ENCODE results near the gene DEAF1.
"Not testable (repeated sequence)": the region's sequence is repeated elsewhere in the genome, so short reads cannot be mapped to it uniquely, and the experiment has no call there.

The DEAF1 gene, protein sequence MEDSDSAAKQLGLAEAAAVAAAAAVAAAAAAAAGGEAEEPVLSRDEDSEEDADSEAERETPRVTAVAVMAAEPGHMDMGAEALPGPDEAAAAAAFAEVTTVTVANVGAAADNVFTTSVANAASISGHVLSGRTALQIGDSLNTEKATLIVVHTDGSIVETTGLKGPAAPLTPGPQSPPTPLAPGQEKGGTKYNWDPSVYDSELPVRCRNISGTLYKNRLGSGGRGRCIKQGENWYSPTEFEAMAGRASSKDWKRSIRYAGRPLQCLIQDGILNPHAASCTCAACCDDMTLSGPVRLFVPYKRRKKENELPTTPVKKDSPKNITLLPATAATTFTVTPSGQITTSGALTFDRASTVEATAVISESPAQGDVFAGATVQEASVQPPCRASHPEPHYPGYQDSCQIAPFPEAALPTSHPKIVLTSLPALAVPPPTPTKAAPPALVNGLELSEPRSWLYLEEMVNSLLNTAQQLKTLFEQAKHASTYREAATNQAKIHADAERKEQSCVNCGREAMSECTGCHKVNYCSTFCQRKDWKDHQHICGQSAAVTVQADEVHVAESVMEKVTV

DNA sequence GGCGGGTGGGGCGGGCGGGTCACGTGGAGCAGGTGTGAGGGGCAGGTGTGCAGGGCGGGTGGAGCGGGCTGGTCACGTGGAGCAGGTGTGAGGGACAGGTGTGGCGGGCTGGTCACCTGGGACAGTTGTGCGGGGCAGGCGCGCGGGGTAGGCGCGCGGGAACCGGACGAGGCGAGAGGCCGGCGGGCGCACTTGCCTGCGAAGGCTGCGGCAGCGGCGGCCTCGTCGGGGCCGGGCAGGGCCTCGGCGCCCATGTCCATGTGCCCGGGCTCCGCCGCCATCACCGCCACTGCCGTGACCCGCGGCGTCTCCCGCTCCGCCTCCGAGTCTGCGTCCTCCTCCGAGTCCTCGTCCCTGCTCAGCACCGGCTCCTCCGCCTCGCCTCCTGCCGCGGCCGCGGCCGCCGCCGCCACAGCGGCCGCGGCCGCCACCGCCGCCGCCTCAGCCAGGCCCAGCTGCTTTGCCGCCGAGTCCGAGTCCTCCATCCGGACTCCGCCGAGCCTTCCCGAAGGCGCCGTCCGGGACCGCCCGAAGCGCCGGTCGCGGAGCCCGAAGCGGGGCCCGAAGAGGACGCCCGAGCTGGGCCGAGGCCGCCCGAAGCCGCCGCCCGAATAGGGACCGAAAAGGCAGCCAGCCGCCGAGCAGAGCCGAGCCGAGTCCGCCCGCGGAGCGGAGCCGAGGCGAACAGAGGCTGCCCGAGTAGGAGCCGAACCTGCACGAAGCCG is at the start of gene DEAF1:
TSS of gene DEAF1 (minus strand) at position 660 of the 725 bp plus-strand sequence. CDS start at position 485, 175 bp downstream.
- DNase-seq: peak; percentile 100

DNA sequence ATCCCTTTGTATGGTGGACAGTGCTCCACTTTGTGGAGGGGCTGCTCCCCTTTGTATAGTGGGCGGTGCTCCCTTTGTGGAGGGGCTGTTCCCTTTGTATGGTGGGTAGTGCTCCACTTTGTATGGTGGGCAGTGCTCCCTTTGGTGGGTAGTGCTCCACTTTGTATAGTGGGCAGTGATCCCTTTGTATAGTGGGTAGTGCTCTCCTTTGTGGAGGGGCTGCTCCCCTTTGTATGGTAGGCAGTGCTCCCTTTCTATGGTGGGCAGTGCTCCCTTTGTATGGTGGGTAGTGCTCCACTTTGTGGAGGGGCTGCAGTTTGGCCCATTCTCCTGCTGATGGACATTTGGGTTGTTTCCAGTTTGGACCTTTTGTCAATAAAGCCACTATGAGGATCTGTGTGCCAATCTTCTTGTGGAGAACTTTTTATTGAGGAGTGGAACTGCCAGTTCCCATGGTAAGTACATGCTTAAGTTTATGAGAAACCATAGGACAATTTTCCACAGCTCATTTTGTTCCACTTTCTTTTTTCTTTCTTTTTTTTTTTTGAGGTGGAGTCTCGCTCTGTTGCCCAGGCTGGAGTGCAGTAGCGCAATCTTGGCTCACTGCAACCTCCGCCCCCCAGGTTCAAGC is 47.7 kb upstream of the DEAF1 start:
- DNase-seq: no peak

DNA sequence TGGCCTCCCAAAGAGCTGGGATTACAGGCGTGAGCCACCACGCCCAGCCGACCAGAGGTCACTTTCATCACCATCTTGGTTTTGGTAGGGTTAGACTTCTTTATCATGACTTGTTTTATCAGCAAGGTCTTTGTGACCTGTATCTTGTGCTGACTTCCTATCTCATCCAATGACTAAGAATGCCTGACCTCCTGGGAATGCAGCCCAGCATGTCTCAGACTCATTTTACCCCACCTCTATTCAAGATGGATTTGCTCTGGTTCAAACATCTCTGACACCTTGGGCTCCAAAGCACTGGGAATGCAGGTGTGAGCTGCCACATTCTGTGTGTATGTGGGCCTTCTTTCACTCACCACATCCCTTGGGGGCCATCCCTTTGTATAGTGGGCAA is 47.1 kb upstream of the DEAF1 start:
- DNase-seq: no peak

GRCh38 chr11:737899-738298 is 42.9 kb upstream of the DEAF1 start:
- not testable (repeated sequence) for DNase-seq

DNA sequence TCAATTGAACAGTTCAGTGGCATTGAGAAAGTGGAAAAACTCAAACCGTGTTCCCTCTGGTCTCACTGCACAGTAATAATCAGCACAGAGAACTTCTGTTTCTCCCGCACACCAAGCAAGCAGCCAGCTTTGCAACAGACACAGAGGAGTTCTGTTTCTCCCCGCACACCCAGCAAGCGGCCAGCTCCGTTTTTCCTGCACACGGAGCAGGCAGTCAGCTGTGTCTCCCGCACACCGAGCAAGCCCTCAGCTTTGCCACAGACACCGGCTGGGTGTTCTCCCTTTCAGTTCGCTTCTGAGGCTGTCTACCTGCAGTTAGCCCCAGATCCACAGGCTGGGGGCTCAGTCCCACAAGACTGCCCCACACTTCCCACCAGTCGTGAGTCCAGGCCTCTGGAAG is 42.3 kb upstream of the DEAF1 start:
- no peak for DNase-seq

DNA sequence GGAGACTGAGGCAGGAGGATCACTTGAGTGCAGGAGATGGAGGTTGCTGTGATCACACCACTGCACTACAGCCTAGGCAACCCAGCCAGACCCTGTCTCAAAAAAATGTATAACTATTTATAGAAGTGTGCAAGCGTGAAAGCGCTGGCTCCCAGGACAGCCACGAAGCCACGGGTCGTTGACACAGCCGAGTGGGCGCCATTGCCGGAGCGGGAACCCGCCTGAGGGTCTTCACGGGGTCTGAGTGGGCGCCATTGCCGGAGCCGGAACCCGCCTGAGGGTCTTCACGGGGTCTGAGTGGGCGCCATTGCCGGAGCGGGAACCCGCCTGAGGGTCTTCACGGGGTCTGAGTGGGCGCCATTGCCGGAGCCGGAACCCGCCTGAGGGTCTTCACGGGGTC is 39.5 kb upstream of the DEAF1 start:
- DNase-seq: not testable (repeated sequence)

- DNase-seq: no peak
Observed at GRCh38 chr11:733072-733471, 38.0 kb upstream of the DEAF1 start.

- no peak for DNase-seq
Observed at GRCh38 chr11:729492-730074, 34.6 kb upstream of the DEAF1 start.

DNA sequence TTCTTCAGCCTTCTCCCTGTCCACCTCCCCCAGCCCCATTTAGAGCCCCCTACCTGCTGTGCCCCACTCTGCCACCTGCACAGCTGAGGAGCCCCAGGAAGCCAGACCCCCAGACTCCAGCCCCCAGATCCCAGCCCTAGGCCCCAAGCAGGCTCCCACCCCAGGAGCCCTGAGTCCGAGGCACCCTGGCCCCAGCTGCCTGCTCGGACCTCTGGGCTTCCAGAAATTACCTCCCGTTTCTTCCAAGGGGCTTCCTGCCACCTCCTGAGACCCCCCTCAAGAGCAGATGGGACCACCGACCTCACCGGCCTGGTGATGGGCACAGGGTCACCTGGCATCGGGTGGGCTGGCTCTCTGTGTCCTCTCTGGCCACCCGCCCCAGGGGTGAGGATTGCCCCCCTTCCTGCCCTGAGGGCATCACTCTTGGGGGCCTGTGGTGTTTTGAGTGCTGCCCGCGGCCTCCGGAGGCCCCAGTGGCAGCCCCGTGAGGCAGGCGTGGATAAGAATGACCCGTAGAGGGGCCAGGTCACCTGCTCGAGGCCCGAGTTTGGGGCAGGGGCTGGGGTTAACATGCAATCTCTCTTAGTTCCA is 34.0 kb upstream of the DEAF1 start:
- DNase-seq: no peak

DNA sequence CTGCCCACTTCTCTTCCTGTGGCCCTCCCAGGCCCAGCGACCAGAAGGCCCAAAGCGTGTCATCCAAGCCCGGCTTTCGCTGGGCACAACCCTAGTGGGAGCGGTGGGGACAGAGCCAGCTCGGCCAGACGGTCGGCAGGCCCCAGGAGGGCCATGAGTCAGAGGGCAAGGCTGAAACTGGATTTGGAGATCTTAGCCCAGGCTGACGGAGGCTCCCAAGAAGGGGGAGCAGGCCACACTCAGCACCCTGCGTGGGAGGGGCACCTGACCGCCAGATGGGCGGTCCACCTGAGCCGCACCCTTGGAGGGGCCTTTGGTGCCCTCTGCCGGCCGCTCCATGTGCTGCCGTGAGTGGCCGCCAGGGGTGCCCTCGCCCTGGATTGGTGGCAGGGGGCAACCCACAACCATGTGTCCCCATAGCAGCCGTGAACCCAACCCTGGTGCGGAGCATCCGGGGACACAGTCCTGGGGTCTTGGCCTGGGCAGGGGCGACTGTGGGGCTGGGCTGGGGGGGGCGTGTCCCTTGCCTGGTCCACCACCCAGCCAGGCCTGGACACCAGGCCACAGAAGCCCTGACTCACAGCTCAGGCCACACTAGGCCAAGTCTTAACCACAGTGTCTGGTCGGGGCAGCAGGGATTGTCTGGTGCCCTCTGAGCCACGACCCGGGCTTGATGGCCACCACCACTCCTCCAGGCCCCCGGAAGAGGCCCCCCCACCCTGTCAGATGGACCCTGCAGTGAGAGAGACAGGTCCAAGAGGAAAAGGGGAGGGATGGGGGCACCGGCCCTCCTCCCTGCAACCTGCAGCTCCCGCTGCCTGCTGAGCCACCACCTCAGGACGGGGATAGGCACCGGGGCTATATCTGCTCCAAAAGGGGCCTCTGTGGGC is 33.1 kb upstream of the DEAF1 start:
- DNase-seq: peak; percentile 88

- no peak for DNase-seq
Observed at GRCh38 chr11:727281-727701, 32.3 kb upstream of the DEAF1 start.

DNA sequence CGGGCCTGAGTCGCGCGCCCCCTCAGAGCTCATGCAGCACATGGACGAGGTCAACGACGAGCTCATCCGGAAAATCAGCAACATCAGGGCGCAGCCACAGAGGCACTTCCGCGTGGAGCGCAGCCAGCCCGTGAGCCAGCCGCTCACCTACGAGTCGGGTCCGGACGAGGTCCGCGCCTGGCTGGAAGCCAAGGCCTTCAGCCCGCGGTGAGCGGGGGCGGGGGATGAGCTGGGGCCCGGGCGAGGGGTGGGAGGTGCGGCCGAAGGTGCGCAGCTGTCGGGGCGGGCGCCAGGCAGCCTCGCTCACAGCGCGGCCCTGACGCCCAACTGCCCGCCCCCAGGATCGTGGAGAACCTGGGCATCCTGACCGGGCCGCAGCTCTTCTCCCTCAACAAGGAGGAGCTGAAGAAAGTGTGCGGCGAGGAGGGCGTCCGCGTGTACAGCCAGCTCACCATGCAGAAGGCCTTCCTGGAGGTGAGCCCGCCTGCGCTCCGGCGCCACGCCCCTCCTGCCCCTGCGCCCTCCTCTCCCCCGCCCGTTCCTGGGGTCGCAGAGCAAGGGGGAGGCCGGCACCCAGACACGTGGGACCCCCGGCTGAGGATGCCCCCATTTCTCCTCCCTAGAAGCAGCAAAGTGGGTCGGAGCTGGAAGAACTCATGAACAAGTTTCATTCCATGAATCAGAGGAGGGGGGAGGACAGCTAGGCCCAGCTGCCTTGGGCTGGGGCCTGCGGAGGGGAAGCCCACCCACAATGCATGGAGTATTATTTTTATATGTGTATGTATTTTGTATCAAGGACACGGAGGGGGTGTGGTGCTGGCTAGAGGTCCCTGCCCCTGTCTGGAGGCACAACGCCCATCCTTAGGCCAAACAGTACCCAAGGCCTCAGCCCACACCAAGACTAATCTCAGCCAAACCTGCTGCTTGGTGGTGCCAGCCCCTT is 31.5 kb upstream of the DEAF1 start:
- peak; percentile 65 for DNase-seq

DNA sequence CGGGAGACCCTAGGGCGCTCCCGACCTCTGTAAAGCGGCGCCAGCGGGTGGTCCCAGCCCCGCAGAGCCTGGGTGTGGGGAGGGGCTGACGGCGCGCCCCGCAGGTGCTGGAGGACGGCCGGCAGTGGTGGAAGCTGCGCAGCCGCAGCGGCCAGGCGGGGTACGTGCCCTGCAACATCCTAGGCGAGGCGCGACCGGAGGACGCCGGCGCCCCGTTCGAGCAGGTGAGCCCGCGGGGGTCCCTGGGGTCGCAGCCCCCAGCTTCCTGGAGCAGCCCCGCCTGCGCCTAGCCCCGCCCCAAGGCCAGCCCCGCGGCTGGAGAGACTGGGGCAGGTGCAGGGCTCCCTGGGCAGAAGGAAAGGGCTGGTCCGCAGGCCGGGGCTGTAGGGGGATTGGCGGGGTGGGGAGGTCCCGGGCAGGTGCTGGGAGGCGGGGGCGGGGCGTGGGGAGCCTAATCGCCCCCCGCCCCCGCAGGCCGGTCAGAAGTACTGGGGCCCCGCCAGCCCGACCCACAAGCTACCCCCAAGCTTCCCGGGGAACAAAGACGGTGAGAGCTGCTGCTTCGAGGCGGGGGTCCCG is 30.7 kb upstream of the DEAF1 start:
- peak; percentile 31 for DNase-seq

GRCh38 chr11:724778-725386 is 29.9 kb upstream of the DEAF1 start:
- DNase-seq: no peak

GRCh38 chr11:724049-724777 is 29.2 kb upstream of the DEAF1 start:
- peak; percentile 49 for DNase-seq

DNA sequence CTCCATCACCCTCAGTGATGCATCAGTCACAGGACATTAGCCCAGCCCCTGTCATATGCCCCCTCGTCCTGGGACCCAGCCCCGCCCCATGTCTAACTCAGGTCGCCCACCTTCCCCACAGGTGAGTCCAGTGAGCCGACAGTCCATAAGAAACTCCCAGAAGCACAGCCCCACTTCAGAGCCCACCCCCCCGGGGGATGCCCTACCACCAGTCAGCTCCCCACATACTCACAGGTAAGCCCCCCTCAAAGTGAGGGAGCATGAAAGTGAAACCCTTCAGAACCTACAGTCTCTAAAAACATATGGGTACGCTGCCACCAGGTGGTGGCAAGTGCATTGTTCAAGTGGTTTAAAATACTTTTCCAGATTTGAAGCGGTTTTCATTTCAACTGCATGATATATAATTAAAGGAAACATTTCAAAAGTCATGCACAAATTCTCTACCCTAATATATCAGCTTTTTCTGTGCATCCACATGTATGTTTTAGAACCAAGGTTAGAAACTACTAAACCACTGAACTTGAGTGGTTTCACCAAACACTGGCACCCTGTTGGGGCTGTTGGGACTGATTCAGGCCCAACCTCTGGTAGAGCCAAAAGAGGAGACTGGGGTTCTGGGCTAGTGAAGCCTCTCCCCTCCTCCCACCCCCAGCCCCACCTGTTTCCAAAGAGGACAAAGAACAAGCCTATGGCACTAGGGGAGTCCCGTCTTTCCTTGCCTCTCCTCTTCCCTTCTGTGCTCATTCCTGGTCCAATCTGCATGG is 28.3 kb upstream of the DEAF1 start:
- DNase-seq: peak; percentile 59

GRCh38 chr11:722346-722811 is 27.4 kb upstream of the DEAF1 start:
- DNase-seq: no peak

Data from stimulated activated CD4-positive, alpha-beta T cell treated with anti-CD3 and anti-CD28 coated beads, Interleukin-15, amount 100 ng/mL, for 24 hours (primary cell).